ENCODE data around the gene ARID3C.

DNA sequence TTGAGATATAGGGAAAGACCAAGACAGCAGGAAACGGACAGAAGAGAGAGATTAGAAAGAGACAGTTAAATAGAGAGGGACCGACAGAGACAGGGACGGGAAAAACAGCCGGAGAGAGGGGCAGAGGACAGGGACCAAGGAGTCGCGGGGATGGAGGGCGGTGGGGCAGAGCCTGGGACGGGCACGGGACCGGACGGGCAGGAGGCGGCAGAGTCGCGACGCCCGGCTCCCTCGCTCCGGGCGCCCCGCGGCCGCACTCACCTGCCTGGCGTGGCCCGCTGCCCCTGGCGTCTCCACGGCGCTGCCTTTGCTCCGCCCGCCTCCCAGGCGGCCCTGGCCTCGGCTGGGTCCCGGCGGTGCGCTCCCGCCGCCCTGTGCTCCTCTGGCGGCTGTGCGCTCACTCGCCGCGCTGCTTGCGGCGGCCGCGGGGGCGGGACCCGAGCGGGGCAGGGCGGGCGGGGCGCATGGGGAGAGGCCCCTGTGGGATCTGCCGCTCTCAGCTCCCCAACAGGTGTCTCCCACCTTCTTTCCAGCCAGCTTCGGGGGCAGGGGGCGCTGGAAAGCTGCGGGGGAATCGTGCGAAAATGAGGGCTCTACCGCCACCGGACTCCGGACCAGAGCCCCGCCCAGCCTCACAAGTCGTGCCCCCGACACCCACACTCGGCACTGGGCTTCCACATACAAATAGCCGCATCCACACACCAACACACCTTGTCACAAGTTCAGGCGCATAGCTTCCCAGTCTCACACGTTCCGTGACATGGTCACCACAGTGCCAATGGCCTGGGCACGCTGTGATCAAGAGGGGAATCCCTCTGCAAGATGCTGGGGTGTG, at the start of gene ARID3C:
- TF ChIP-seq ZNF565 (CRISPR knock-in tag; conservative IDR thresholded peaks at IDR 0.05; ENCODE audit: low read depth) (no peak), ESRRG (CRISPR knock-in tag; IDR thresholded peaks at IDR 0.05) (no peak)
- TF ChIP-seq, protein P1, sequence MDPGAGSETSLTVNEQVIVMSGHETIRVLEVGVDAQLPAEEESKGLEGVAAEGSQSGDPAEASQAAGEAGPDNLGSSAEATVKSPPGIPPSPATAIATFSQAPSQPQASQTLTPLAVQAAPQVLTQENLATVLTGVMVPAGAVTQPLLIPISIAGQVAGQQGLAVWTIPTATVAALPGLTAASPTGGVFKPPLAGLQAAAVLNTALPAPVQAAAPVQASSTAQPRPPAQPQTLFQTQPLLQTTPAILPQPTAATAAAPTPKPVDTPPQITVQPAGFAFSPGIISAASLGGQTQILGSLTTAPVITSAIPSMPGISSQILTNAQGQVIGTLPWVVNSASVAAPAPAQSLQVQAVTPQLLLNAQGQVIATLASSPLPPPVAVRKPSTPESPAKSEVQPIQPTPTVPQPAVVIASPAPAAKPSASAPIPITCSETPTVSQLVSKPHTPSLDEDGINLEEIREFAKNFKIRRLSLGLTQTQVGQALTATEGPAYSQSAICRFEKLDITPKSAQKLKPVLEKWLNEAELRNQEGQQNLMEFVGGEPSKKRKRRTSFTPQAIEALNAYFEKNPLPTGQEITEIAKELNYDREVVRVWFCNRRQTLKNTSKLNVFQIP (CRISPR knock-in tag; IDR thresholded peaks at IDR 0.05; ENCODE audit: borderline replicate concordance, low read depth), result no peak
- TF ChIP-seq, protein P2, sequence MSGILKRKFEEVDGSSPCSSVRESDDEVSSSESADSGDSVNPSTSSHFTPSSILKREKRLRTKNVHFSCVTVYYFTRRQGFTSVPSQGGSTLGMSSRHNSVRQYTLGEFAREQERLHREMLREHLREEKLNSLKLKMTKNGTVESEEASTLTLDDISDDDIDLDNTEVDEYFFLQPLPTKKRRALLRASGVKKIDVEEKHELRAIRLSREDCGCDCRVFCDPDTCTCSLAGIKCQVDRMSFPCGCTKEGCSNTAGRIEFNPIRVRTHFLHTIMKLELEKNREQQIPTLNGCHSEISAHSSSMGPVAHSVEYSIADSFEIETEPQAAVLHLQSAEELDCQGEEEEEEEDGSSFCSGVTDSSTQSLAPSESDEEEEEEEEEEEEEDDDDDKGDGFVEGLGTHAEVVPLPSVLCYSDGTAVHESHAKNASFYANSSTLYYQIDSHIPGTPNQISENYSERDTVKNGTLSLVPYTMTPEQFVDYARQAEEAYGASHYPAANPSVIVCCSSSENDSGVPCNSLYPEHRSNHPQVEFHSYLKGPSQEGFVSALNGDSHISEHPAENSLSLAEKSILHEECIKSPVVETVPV (CRISPR knock-in tag; IDR thresholded peaks at IDR 0.05), result no peak

Data from SK-N-SH treated with all-trans-retinoic acid at 6 μM for 48 hours (cell line).